HTR-8/SVneo (cell line): ENCODE data around the gene OLAH.
"Not testable (repeated sequence)": the region's sequence is repeated elsewhere in the genome, so short reads cannot be mapped to it uniquely, and the experiment has no call there.

Source experiments
- DNase-seq: peaks from one replicate; pipeline ENCODE4 v3.0.0; 2011; ENCODE audit warnings: low spot score, mixed read lengths; ENCODE audit not compliant: insufficient read length
- FAIRE-seq: peaks from 2 replicates; lab custom pipeline; 2011; peaks lifted over from hg19 to GRCh38; lab: Jason Lieb, UNC

Gene OLAH

GRCh38 chr10:15043674-15044073 is at the start of gene OLAH:
Gene OLAH, plus strand, starts transcription at chr10:15043943. Its CDS starts 3,346 bp downstream, at chr10:15047289.
- FAIRE-seq = no peak

GRCh38 chr10:14995964-14996565 is 47.7 kb upstream of the OLAH start:
- FAIRE-seq = no peak
- no peak for DNase-seq

More at GRCh38 chr10:15043674-15044073, at the start of gene OLAH:
- no peak for DNase-seq

GRCh38 chr10:15013530-15013929 is 30.2 kb upstream of the OLAH start:
- not testable (repeated sequence) for FAIRE-seq, DNase-seq

GRCh38 chr10:15015451-15015850 is 28.3 kb upstream of the OLAH start:
- FAIRE-seq (no peak), DNase-seq (no peak)

- not testable (repeated sequence) for FAIRE-seq
These were observed 22.8 kb upstream of the OLAH start for GRCh38 chr10:15020966-15021365.

GRCh38 chr10:15023079-15023478 is 20.7 kb upstream of the OLAH start:
- not testable (repeated sequence) for DNase-seq, FAIRE-seq

More at GRCh38 chr10:15020966-15021365, 22.8 kb upstream of the OLAH start:
- DNase-seq = not testable (repeated sequence)

GRCh38 chr10:15024017-15025004 is 19.4 kb upstream of the OLAH start:
- peak; percentile 76 for FAIRE-seq
- not testable (repeated sequence) for DNase-seq

GRCh38 chr10:15025040-15025439 is 18.7 kb upstream of the OLAH start:
- not testable (repeated sequence) for DNase-seq, FAIRE-seq

GRCh38 chr10:15027741-15028140 is 16.0 kb upstream of the OLAH start:
- FAIRE-seq (no peak), DNase-seq (no peak)

GRCh38 chr10:15035385-15036301 is 8.1 kb upstream of the OLAH start:
- FAIRE-seq = no peak
- peak; percentile 48 for DNase-seq

GRCh38 chr10:15037691-15038090 is 6.1 kb upstream of the OLAH start:
- DNase-seq (no peak), FAIRE-seq (no peak)

- FAIRE-seq = no peak
- DNase-seq = no peak
These were observed 5.3 kb upstream of the OLAH start for GRCh38 chr10:15038416-15038815.

- no peak for DNase-seq
- FAIRE-seq = no peak
These were observed 1.6 kb downstream of the OLAH start for GRCh38 chr10:15045380-15045779.

GRCh38 chr10:15046626-15047025 is 2.9 kb downstream of the OLAH start:
- FAIRE-seq (no peak), DNase-seq (no peak)

- FAIRE-seq = no peak
- DNase-seq = no peak
These were observed 5.8 kb downstream of the OLAH start for GRCh38 chr10:15049533-15049932.

- DNase-seq (no peak), FAIRE-seq (no peak)
These were observed 8.4 kb downstream of the OLAH start for GRCh38 chr10:15052121-15052520.

- DNase-seq = no peak
These were observed 9.3 kb downstream of the OLAH start for GRCh38 chr10:15053061-15053460.

GRCh38 chr10:15058689-15059088 is 14.9 kb downstream of the OLAH start:
- FAIRE-seq = no peak

More at GRCh38 chr10:15053061-15053460, 9.3 kb downstream of the OLAH start:
- no peak for FAIRE-seq

GRCh38 chr10:15059914-15060313 is 16.2 kb downstream of the OLAH start:
- DNase-seq = no peak
- FAIRE-seq = no peak

More at GRCh38 chr10:15058689-15059088, 14.9 kb downstream of the OLAH start:
- no peak for DNase-seq

- DNase-seq (no peak), FAIRE-seq (no peak)
These were observed 16.9 kb downstream of the OLAH start for GRCh38 chr10:15060638-15061037.
